ENCODE results near the gene CYBC1. TPM values are rescaled to one million over a fixed set of nuclear protein-coding genes. Genes with fewer than 3 reads are reported as not detected.

The CYBC1 gene
- total and polyA plus RNA-seq, 2 of the 4 experiments (the other 2 are of a cell fraction) = 75.1 to 76.7 TPM

DNA sequence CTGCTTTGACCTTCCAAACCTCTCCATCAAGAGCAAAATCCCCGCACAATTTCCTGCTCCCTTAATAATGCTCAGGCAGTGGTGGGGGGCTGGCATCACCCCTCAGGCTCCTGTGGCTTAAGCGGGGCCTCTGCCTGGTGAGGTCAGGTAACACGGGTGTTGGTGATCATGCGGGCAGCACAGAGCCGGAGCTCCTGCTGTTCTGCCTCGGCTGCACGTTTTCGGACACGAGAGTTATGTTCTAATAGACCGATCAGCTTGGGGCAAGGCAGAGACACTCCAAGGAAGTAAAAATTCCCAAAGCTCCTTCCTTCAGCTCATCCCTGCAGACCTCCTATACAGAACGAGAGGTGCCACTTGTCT is 14.0 kb upstream of the CYBC1 start:
- DNase-seq (no peak), ATAC-seq (ENCODE audit: low read depth) (no peak)
- H3K79me1 ChIP-seq (ENCODE audit: low read depth in 1 of 2, low read length in 2 of 2) = peaks cover 3 to 36% of the 10 kb centered on the region in 2 experiments
- no peaks in the 10 kb centered on the region for H3K9me3 ChIP-seq (ENCODE audit: control insufficient read depth, insufficient read depth, low read length)
- no peak overlapping the region for H2BK15ac ChIP-seq (ENCODE audit: low read depth, low read length)
- POLR2A ChIA-PET (ENCODE audit: unreplicated experiment) = no interaction called here
- H3K14ac ChIP-seq (replicated peaks; ENCODE audit: low read depth, low read length) = no peak overlapping the region
- H3K18ac ChIP-seq (ENCODE audit: low read depth, low read length) = no peak overlapping the region
- H3K36me3 ChIP-seq (ENCODE audit: control insufficient read depth, insufficient read depth, low read length) = peaks cover 58% of the 10 kb centered on the region
- H2BK120ac ChIP-seq (ENCODE audit: low read depth, low read length) = no peak overlapping the region
- no peak overlapping the region for H3K9ac ChIP-seq (ENCODE audit: low read depth, low read length)
- no TSS peak for BruUV-seq (replicated peaks)
- H3K23ac ChIP-seq (ENCODE audit: low read depth, low read length) = no peak overlapping the region
- no peak overlapping the region for H3K56ac ChIP-seq (ENCODE audit: extremely low read depth, insufficient read depth, low read length)
- no peak overlapping the region for H4K91ac ChIP-seq (ENCODE audit: insufficient read depth, low read depth, low read length)
- intact Hi-C loops (cut with micrococcal nuclease) = no loop called here
- no peaks in the 10 kb centered on the region for H3K27me3 ChIP-seq (ENCODE audit: control insufficient read depth, insufficient read depth, low read length)
- H3K4me1 ChIP-seq (ENCODE audit: control insufficient read depth, insufficient read depth, low read length) = no peaks in the 10 kb centered on the region
- no peak overlapping the region for H2AK9ac ChIP-seq (replicated peaks; ENCODE audit: low read depth, low read length, poor library complexity)
- no peak overlapping the region for H3K4me3 ChIP-seq (ENCODE audit: insufficient read depth, low read depth, low read length)
- CTCF ChIA-PET = no interaction called here
- H3K4ac ChIP-seq (ENCODE audit: low read depth, low read length) = no peak overlapping the region
- H2AFZ ChIP-seq (replicated peaks; ENCODE audit: low read length, poor library complexity) = no peak overlapping the region
- TF ChIP-seq POLR2A (IDR thresholded peaks at IDR 0.05; ENCODE audit: low read depth, low read length) (no peak), ELK1 (IDR thresholded peaks at IDR 0.05; ENCODE audit: borderline replicate concordance, low read depth, low read length) (no peak), FOS (IDR thresholded peaks at IDR 0.05; ENCODE audit: low read depth, low read length) (no peak), MAFK (IDR thresholded peaks at IDR 0.05; ENCODE audit: low read depth, low read length) (no peak), RFX5 (IDR thresholded peaks at IDR 0.05; ENCODE audit: low read depth, low read length) (no peak), MAZ (IDR thresholded peaks at IDR 0.05; ENCODE audit: borderline replicate concordance, low read depth, low read length) (no peak), BHLHE40 (IDR thresholded peaks at IDR 0.05; ENCODE audit: low read depth, low read length) (no peak), SMC3 (IDR thresholded peaks at IDR 0.05; ENCODE audit: low read depth, low read length) (no peak), CHD1 (IDR thresholded peaks at IDR 0.05; ENCODE audit: low read depth, low read length) (no peak), MXI1 (IDR thresholded peaks at IDR 0.05; ENCODE audit: borderline replicate concordance, low read depth, low read length) (no peak), CEBPB (IDR thresholded peaks at IDR 0.05; ENCODE audit: low read depth, low read length) (no peak), NFE2L2 (IDR thresholded peaks at IDR 0.05; ENCODE audit: low read depth, low read length) (no peak), RAD21 (IDR thresholded peaks at IDR 0.05; ENCODE audit: low read length) (no peak), RCOR1 (IDR thresholded peaks at IDR 0.05; ENCODE audit: insufficient replicate concordance, low read length) (no peak)
- TF ChIP-seq, protein P1, sequence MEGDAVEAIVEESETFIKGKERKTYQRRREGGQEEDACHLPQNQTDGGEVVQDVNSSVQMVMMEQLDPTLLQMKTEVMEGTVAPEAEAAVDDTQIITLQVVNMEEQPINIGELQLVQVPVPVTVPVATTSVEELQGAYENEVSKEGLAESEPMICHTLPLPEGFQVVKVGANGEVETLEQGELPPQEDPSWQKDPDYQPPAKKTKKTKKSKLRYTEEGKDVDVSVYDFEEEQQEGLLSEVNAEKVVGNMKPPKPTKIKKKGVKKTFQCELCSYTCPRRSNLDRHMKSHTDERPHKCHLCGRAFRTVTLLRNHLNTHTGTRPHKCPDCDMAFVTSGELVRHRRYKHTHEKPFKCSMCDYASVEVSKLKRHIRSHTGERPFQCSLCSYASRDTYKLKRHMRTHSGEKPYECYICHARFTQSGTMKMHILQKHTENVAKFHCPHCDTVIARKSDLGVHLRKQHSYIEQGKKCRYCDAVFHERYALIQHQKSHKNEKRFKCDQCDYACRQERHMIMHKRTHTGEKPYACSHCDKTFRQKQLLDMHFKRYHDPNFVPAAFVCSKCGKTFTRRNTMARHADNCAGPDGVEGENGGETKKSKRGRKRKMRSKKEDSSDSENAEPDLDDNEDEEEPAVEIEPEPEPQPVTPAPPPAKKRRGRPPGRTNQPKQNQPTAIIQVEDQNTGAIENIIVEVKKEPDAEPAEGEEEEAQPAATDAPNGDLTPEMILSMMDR (conservative IDR thresholded peaks at IDR 0.05; ENCODE audit: low read depth, low read length) = no peak
- TF ChIP-seq, protein P2, sequence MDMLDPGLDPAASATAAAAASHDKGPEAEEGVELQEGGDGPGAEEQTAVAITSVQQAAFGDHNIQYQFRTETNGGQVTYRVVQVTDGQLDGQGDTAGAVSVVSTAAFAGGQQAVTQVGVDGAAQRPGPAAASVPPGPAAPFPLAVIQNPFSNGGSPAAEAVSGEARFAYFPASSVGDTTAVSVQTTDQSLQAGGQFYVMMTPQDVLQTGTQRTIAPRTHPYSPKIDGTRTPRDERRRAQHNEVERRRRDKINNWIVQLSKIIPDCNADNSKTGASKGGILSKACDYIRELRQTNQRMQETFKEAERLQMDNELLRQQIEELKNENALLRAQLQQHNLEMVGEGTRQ (IDR thresholded peaks at IDR 0.05; ENCODE audit: low read depth, low read length) = no peak
- no peak overlapping the region for H2BK20ac ChIP-seq (ENCODE audit: low read depth, low read length)
- in situ Hi-C loops (cut with MboI; ENCODE audit: low sequenced_read_pairs) = no loop called here
- no peak overlapping the region for H3K27ac ChIP-seq (ENCODE audit: insufficient read depth, low read length)
- H4K20me1 ChIP-seq (ENCODE audit: insufficient read depth, low read length) = peaks cover 8% of the 10 kb centered on the region; the same call in 1 of the 2 replicates
- no peak overlapping the region for H4K5ac ChIP-seq (ENCODE audit: low read depth, low read length)
- 98% methylated on average over 6 of the region's 11 CpGs; no CpG with 5 or more reads in 1 of the 2 experiments for WGBS, 2 experiments (ENCODE audit: extremely low coverage in 2 of 2, insufficient read length in 1 of 2)
- dilution Hi-C loops (cut with HindIII; ENCODE audit: low sequenced_read_pairs, unreplicated experiment) = no loop called here
- peaks cover 3% of the 10 kb centered on the region; the same call in 1 of the 2 replicates for H3K9me1 ChIP-seq (ENCODE audit: insufficient read depth, low read length)
- H3K4me2 ChIP-seq (ENCODE audit: low read depth, low read length) = no peak overlapping the region
- H4K8ac ChIP-seq (ENCODE audit: low read depth in 2 of 2, low read length in 2 of 2) = no peak overlapping the region
- H2BK5ac ChIP-seq (ENCODE audit: low read depth, low read length, poor library complexity, severe bottlenecking) = no peak overlapping the region
- no peak overlapping the region for H2AK5ac ChIP-seq (ENCODE audit: low read depth, low read length)

Data from IMR-90 (cell line).